ENCODE results near the gene ICAM2.
"Not testable (repeated sequence)": the region's sequence is repeated elsewhere in the genome, so short reads cannot be mapped to it uniquely, and the experiment has no call there.

The ICAM2 gene

DNA sequence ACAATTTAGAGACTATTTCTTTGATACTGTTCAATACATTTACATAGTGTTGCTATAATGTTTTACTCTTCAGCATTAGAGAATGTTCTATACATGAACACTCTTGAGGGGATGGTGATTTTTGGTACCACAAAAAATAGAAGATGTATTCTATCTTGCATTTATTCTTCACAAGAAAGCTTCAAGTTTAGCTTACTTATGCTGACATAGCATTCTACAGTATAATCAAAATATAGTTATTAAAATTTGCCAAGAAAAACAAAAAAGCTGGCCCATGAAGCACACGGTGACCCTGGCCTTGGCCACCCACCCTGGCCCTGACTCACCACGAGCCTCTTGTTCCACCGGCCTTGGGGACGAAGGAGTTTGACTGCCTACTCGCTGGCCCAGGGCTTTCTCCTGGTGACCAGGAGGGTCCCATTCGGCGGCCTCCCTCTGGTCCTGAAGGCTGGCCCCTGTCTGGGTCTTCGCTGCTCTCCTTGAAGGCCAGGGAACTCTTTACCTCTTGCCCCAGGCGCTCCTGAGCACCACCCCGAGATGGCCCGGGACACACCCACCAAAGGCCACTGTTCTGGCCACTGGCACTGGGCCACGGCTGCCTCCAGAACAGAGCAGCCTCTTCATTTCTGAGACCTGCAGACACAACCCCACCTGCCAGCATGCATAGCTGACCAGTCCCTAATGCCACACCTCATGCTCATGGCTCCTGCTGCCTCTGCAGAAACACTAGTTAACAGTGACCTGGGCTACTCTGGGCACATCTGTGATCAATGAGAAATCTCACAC, 22.5 kb upstream of the ICAM2 start:
- no peak for DNase-seq (ENCODE audit: low read depth)

DNA sequence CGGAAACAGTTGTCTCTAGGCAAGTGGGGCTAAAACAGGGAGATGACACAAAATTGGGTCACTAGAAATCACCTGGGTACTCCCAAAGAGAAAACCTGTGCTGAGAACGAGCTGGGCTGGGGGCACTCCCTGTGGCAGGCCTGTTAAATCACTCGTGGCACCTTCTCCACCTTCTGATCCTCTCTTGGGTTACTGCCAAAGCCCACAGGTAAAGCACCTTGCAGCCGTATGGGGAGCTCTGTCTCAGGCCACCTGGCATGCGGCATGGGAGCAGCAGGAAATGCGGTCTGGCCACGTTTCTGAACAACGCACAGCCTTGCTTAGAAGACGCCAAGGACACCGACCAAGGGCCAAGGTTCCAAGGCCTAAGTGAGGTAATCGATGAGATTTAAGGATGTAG, 21.5 kb upstream of the ICAM2 start:
- DNase-seq (ENCODE audit: low read depth): no peak

DNA sequence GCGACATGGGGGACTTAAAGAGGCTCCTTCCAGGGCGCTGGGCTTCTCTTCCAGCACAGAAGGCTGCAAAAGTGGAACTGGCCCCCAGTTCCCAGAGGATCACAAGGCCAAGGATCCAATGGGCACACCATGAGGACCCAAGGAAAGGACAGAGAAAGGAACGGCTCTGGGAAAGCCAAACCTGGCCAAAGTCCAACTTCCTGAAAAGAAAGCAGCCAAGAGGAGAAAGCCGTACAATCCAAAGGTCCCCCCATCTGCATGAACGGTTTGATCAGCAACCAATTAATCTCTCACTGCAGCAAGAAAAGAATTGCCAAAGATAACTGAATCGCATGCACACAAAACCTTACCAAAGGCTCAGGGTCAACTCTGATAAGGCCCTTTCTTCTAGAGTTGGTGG, 19.8 kb upstream of the ICAM2 start:
- DNase-seq (ENCODE audit: low read depth): no peak

DNA sequence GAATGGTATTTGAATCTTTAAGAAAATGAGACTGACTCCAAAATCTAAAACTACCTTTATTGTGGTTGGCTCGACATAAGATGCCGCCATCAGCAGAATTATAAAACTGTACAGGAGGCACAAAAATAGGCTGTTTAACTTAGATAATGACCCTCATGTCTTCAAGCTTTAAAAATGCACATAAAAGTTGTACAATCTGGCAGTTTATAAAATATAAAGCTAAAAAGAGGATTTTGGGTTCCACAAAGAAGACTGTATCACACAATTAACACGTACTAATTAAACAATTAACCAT, 18.6 kb upstream of the ICAM2 start:
- DNase-seq (ENCODE audit: low read depth): no peak

DNA sequence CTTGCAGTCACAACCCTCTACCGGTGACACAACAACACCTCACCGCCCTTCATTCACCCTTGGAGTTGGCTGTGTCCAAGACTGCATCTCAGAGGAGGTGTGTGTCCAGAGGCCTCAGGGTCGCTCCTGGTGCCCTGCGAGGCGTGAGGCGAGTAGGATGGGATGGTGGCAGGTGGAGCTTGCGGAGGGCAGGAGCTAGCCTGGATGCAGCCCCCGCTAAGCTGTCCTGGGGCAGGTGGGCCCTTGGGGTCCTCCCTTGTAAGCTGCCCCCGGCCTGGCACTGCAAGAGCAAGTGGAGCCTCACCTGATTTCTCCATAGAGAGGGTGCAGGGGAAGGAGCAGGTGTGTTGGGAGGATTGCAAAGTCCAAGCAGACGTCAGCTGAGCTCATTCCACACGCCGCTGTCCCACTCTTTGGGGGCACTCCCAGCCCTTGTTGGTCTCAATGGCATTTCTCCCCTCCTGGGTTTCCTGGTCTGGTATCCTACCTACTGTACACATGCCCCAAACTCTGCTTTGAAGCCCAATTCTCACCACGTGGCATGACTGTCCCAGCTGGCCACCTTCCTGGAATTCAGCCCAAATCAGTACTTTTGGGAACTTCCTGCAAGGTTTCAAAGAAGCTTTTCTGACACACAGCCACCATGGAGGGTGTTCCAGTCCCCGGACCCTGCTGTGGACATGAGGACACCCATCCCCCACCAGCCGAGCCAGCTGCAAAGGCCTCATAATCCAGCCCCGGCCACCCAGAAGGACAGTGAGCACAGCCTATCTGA, 18.1 kb upstream of the ICAM2 start:
- no peak for DNase-seq (ENCODE audit: low read depth)

DNA sequence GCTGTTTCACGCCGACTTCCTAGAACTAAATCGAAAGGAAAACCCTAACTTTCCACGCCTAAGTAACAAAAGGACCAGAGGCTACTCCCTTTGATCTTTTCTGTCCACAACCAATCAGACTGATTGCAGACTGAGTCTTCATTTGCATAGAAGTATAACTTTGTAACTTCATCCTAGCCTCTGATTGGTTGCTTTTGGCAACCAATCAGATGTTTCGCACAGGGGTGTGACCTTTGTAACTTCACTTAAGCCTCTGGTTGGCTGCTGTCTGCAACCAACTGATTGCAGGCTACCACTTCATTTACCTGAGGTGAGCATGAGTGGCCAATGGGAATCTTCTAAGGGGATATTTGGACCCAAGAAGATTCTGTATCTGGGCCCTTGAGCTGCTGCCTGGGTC, 17.4 kb upstream of the ICAM2 start:
- DNase-seq (ENCODE audit: low read depth): no peak

DNA sequence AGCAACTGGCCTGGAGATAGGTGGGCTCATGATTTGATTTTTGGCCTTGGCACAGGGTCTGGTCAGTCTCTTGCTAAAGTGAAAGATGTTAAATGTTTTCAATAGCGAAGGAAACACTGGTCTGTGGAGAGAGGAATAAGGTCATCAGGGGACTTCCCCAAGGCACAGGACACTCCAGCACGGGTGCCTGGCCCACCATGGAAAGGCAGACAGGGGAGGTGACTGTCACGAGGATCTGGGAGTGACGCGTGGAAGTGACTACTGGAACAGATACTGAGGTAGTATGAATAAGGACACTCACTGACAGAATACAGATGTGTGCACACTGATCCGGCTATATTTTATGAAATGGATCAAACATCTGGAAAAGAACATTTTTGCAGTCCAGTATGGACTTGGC, 16.7 kb upstream of the ICAM2 start:
- DNase-seq (ENCODE audit: low read depth): no peak

DNA sequence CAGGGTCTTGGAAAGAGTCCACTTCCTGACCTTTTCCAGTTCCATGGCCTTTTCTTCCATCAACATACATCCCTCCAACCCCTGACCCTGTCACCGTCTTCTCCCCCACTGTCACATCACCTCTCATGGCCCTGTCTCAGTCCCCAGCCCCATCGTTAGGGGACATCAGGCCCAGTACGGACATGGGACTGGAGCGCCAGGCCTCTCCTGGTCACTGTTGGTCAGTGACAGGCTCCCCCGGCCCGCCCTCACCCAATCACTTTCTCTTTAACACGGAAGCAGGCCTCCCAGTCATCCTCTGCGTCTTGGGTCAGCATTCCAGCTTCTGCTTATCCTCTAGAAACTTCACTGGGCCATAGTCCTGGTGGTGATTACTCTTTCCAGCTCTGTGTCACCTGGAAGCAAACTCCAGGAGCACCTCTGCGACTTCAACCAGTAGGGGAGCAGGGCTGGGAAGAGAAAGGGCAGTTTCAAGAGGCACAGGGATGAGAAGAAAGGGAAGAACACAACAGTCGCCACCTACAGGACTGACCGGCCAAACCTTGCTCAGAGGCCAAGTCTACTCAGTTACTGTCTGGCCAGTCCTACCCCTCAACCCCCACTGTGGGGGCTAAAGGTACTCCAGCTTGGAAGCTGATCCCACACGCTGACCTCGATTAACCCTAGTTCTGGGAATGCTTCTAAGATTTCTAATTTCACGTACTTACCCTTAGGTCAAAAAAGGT, 15.9 kb upstream of the ICAM2 start:
- no peak for DNase-seq (ENCODE audit: low read depth)

DNA sequence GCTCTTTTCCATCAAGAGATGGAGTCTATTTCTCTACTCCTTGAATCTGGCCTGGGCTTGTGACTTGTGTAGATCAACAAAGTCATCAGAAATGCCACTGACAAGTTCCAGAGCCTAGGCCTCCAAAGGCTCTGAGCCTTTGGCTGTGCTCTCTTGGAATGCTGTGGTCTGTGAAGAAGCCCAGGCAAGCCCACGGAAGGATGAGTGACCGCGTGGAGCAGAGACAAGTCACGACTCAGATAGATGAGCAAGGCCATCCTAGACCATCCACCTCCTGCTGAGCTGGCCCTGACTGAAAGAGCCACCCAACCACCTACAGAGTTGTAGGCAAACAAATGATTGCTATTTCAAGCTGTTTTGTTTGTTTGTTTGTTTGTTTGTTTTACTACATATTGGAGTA, 11.6 kb upstream of the ICAM2 start:
- no peak for DNase-seq (ENCODE audit: low read depth)

DNA sequence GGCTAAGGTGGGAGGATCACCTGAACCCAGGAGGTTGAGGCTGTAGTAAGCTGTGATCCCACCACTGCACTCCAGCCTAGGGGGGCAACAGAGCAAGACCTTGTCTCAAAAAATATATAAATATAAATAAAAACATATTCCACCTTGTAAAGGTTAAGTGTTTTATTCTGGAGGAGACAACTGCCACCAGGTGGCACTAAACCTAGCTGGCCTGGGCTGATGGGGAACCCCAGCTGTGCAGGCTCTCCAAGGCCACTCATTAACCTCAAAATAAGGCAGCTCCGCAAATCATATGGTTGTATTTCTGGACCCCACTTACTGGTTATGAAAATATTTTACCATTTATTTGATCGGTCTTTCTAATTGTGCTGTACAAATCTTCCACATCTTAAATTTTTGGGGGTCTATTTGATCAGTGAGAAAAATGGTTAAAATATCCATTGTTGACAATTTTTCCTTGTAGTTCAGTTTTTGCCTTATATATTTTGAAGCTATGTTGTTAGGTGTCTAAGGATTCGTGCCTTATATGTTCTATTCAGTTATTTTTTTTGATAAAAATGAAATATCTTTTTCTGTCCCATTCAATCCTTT, 8.5 kb upstream of the ICAM2 start:
- peak; percentile 34 for DNase-seq (ENCODE audit: low read depth)

DNA sequence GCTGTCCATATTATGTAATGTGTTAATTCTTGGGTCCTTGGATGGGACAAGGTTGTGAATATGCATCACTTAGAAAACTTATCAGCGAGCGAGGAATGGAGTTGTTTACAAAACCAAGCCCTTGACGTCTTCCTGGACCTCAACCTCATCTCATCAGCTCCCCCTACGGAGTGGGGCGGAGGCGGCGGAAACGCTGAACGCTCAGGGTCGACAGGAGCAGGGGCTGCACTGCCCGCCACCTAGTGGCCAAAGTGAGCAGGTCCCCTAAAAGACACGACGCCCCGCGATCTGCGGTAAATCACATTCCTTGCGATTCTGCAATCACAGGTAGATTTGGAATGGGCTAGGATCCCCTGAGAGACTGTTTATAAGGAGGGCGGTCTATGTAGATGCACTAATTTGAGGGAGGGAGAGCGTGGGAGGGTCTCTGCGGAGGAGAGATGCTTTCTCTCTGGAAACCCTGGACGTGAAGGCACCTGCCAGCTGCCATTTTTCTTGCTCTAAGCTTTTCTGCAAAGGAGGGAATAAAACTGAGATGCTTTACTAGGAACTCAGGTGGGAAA, 5.4 kb upstream of the ICAM2 start:
- DNase-seq (ENCODE audit: low read depth): peak; percentile 31

DNA sequence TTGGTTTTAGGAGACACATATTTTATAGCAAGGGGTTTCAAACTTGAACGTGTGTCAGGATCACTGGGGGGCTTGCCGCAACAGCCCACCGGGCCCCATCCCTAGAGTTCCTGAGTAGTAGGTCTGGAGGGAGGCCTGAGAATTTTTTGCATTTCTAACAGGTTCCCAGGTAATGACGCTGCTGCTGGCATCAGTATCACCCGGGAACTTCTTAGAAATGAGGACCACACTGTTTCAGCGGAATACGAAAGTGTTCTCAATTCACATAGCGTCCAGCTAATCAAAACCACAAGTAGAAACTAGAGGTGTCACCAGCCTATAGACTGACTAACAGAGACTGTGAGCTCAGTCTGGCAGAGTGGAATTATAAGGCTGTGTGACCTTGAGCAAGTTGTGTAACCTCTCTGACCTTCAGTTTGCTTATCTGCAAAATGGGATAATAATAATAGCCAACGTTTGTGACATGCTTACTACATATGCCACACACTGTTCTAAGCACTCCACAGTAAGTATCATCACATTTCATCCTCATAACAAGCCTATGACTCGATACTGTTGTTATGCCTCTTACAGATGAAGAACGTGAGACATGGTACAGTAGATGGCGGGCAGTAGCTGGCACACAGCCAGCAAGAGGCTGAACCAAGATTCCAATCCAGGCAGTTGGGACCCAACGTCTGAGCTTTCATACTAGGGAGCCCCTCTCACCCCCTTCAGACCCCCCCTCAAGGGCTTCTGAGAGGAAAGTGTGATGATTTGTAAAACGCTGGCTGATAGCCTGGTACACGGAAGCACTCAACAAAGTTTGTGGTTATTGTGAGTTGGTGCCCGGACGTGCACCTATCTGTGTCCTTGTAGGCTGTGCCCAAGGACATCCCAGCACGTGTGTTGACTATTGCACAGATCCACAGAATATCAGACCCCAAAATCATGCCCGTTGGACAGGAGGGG, 4.6 kb upstream of the ICAM2 start:
- DNase-seq (ENCODE audit: low read depth): no peak

DNA sequence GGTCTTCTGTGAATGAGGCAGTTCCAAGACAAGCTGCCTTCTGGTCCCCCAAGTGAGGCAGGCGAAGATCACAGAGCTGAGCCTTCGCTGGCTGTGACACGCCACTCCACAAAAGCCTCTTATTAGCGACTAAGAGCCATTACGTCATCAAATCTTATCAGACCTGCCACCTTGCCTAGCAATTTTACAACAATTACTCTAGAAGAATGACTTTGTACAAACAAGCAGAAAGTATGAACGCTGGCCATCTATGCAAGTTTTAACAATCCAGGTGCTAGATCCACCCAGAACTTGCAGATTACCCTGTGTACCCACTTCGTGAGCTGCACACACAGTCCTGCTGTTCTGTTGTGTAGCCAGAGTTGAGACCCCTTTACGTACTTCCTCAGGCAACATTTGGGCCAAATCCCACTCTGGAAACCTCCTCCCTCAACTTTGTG, 3.8 kb upstream of the ICAM2 start:
- no peak for DNase-seq (ENCODE audit: low read depth)

DNA sequence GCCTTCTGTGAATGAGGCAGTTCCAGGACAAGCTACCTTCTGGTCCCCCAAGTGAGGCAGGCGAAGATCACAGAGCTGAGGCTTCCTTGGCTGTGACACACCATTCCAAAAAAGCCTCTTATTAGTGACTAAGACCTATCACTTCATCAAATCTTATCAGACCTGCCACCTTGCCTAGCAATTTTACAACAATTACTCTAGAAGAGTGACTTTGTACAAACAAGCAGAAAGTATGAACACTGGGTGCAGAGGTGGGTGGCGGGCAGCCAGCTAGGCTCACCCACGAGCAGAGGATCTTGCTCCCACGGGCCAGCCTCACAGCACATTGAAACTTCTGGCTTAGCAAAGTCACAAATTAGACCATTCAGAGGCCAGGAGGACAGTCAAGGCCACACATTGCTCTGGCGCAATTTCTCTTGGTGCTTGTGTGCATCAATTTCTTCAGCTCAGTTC, 2.2 kb upstream of the ICAM2 start:
- no peak for DNase-seq (ENCODE audit: low read depth)

DNA sequence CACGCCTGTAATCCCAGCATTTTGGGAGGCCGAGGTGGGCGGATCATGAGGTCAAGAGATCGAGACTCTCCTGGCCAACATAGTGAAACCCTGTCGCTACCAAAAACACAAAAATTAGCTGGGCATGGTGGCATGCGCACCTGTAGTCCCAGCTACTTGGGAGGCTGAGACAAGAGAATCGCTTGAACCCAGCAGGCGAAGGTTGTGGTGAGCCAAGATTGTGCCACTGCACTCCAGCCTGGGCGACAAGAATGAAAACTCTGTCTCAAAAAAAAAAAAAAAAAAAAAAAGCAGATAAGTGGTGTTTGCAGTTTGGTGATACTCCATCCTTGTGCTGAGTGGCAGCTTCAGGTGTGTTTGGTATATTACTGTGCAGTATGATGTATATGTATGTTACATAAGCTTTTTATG, 877 bp downstream of the ICAM2 start:
- not testable (repeated sequence) for DNase-seq (ENCODE audit: low read depth)

DNA sequence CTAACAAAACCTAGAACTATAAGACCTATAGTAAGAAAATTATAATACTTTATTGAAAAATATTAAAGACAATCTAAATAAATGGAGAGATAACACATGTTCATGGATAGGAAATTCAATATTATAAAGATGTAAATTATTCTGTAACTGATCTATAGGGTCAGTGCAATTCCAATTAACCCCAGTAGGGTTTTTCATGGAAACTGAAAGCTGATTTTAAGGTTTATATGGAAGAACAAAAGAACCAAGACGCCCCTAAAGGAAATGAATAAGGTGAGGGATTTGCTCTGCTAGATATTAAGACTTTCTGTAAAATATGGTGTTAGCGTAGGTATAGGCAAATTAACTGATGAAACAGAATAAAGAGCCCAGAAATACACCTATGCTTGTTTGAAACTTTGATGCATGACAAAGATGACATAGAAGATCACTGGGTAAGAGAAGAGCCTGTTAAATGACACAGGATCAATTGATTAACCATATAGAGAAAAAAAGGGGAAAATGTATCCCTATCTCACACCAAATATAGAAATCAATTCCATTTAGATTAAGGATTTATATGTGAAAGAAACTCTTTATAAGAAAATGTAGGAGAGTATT, 3.0 kb downstream of the ICAM2 start:
- DNase-seq (ENCODE audit: low read depth): no peak

DNA sequence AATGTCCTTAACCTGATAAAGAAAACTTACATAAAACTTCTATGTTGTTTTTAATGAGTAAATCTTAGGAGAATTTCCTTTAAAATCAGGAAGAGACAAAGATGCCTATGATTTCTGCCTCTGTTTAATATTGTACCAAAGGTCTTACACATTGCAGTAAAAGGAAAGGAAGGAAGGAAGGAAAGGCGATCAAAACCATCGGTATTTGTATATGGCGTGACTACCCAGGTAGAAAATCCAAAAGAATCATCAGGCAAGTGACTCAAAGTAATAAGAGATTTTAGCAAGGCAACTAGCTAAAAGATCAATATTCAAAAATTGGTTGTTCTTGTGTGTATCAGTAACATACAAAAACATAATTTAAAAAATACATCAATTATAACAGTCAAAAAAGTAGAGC, 3.5 kb downstream of the ICAM2 start:
- no peak for DNase-seq (ENCODE audit: low read depth)

DNA sequence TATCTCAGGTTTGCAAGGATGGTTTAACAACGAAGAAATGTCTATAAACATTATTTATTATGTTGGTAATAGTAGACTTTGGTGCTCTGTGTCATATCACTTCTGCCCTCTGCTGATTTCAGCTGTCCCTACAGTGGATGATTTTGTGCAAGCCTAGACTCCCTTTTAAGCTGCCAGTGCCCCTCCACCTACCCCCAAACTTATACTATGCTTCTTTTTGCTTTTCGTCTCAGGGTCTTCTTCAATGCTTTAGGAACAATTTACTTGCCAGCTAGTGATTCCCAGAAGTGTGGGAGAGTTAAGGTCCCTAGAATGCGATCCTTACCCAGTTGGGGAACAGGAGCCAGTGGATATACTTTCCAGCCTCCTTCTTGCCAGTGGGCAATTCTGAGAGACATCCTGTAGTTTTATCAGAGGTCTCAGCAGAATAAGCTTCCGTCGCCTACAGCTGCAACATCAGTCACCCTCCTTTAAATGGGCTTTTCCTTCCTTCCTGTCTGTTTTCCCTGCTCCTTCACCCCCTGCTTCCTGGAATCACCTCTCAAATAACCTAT, 4.1 kb downstream of the ICAM2 start:
- no peak for DNase-seq (ENCODE audit: low read depth)

DNA sequence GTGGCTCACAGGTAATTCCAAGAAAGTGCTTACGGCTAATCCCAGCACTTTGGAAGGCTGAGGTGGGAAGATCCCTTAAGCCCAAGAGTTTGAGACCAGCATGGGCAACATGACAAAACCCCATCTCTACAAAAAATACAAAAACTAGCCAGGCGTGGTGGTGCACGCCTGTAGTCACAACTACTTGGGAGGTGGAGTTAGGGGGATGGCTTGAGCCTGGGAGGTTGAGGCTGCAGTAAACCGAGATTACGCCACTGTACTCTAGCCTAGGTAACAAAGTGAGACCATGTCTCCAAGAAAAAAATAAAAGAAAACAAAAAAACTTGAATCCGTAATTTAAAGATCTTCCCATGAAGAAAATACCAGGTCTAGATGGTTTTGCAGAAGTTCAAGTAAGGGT, 5.0 kb downstream of the ICAM2 start:
- DNase-seq (ENCODE audit: low read depth): no peak
